SK-N-MC (cell line): Measurements from ENCODE around the gene CDHR4.

Experiments
- EZH2 ChIP-seq: fragments of 200-600 bp; sonication (generic); IDR thresholded peaks from one replicate; pipeline ENCODE4 v1.6.1; 2017; ENCODE audit warnings: antibody characterized with exemption
- POLR2AphosphoS5 ChIP-seq: IDR thresholded peaks from 2 replicates; pipeline ENCODE4 v1.6.1; 2012; ENCODE audit warnings: mild to moderate bottlenecking, low read depth, low read length, borderline replicate concordance

GRCh38 chr3:49791571-49791970 is 8.1 kb downstream of the CDHR4 start:
- TF ChIP-seq EZH2, result no peak
- no peak for TF ChIP-seq POLR2AphosphoS5
